ENCODE results near the gene MAN2A2.
"Not testable (repeated sequence)": the region's sequence is repeated elsewhere in the genome, so short reads cannot be mapped to it uniquely, and the experiment has no call there.

The MAN2A2 gene

DNA sequence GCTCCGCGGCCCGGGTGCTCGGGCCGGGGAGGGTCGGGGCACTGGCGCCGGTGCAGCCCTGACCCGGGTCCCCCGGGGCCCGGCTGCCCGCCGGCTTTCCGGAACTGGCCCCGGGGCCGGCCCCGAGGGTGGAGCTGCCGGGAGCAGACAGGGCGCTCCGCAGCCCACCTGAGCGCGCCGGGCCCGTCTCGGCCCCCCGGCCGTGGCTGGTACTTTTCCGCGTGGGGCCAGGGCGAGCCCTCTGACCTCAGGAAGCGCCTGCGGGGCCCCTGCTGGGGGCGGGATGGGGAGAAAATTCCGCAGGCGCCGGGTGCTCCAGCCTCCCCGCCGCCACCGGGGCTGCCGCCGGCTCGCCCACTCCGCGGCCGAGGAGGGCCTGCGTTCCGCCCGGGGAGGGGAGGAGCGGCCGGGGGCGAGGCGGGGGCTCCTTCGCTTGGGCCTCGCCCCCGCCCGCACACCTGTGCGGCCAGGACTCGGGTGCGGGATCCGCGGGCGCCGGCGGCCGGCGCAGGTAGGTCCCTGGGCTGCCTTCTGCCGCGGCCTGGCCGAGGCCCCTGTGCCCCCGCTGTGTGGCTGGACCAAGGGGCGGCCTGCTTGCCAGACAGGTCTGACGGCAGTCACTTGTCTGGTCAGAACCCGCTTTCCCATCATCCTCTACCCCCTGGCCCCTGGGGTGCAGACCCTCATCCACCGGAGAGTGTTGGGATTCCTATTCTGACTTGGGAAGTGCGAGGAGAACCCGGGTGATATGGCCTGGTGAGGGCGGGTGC, 31.2 kb upstream of the MAN2A2 start:
- DNase-seq = peak; percentile 37 to 52

DNA sequence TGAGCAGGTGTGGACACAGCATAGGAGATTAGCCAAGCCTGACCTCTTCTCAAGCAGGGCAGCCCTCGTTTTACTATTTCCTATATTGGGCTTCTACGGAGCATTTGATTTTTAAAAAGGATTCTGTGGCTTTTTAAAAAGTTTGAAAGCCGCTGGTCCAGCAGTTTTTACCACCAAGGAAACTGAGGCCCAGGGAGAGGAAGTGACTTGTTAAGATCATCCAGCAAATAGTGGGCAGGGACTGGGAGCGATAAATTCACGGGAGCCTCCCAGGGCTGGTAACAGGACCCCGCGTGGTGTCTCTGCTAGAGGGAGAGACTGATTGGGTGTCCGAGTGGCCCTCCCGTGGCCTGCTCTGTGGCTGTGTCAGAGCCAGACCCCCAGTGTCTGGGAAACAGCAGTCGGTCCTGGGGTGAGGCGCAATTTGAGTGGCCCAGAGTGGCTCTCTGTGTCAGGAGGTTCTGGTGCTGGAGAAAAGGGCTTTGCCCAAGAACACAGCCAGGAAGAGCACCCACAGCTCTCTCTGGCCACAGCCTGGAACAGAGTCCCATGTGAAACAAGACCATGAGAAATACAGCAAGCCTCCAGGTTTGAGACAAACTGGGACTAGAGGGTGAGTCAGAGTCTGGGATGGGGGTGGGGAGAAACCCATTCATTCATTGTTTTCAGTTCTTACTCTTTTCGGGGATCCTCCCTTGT, 30.5 kb upstream of the MAN2A2 start:
- peak; percentile 75 to 84 for DNase-seq

DNA sequence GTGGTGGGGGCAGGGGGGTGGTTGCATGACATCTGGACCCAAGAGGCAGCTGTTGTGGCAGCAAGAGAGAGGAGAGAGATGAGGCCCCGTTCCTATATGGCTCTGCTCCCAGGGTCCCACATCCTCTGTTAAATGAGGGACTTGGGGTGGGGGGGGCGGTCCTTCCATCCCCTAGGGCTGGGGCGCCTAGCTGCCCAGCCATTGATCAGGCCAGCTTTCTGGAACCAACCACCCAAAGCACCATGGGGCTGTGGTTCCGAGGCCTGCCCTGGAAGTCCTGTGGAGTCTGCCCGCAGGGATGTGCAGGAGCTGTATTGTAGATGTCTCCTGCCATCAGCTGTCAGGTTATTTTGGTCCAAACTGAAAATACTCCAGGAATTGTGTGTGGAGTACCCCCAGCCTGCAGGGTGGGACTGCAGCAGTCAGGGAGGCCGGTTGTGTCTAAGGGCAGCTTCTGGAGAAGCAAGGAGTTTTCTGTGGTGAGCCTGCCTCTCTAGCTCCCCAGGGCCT, 29.6 kb upstream of the MAN2A2 start:
- DNase-seq = no peak

DNA sequence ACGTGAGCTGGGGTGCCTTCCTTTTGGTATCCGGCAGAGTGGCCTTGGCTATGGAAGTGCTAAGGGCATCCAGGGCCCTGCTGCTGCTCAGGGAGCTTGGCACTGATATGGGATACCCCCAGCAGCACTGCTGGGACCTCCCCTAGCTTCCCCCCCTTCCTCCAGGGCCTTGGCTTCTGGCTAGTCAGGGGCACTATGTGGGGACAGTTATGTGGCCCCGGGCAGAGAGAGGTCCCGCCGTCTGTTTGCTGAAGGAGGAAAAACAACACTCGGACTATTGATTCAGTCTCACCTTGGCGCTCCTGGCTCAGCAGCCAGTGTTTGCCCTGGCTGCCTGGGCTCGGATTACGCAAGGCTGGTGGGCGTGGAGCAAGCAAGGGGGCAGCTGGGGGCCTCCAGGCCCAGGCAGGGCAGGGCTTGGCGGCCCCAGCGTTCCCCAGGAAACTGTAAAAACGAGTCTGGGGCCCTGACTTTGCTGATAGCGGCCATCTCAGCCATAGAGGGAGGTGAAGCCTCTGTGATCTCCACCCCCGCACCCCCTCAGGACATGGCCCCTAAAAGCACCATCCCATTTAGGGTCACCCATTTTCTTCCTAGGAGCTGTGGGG, 29.0 kb upstream of the MAN2A2 start:
- DNase-seq = no peak

DNA sequence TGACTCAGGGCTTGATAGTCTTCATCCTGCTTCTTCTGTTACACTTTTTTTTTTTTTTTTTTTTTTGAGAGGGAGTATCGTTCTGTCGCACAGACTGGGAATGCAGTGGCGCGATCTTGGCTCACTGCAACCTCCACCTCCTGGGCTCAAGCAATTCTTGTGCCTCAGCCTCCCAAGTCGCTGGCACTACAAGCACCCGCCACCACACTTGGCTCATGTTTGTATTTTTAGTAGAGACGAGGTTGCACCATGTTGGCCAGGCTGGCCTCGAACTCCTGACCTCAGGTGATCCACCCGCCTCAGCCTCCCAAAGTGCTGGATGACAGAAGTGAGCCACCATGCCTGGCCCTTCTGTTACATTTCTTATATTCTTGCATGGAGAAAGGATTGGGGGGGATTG, 28.1 kb upstream of the MAN2A2 start:
- not testable (repeated sequence) for DNase-seq

DNA sequence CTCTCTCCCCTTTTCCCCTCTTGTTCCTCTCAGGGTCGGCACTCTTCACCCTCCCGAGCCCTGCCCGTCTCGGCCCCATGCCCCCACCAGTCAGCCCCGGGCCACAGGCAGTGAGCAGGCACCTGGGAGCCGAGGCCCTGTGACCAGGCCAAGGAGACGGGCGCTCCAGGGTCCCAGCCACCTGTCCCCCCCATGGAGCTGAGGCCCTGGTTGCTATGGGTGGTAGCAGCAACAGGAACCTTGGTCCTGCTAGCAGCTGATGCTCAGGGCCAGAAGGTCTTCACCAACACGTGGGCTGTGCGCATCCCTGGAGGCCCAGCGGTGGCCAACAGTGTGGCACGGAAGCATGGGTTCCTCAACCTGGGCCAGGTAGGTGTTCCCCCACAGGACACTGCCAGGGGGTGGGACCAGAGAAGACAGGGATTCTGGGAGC, 27.5 kb upstream of the MAN2A2 start:
- DNase-seq = no peak

DNA sequence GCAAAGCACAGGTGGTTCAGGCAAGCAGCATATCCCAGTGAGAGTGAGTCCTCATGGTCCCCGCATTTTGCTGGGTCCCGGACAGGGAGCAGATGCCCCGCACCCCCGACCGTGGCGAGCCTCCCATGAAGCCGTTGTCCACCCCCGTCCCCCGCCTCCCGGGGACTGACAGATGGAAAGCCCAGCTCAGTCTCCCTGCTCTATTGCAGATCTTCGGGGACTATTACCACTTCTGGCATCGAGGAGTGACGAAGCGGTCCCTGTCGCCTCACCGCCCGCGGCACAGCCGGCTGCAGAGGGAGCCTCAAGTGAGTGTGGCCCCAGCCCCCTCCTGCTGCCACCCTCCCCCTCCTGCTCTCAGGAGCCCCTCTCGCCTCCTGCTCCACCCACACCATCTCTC, 27.1 kb upstream of the MAN2A2 start:
- DNase-seq = no peak

DNA sequence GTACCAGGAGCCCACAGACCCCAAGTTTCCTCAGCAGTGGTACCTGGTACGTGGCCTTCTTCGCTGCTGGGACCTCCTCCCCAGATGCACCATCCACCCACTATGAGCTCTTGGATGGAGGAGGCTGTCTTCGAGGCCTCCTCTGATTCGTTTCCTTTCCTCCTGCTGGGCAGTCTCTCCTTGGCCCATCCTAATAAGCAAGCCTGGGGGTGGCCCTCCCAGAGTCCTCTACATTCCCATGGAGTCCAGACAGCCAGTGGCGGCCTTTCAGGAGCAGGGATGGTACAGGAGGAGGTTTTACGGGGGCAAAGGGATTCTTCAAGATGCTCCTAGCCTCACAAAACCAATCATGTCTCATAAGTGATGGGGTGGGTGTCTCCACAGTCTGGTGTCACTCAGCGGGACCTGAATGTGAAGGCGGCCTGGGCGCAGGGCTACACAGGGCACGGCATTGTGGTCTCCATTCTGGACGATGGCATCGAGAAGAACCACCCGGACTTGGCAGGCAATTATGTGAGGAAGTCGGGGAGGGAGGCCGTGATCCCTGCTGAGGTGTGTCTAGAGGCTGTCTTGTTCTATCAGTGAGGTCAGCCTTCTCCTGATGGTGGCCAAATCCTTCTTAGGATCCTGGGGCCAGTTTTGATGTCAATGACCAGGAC, 26.5 kb upstream of the MAN2A2 start:
- no peak for DNase-seq

DNA sequence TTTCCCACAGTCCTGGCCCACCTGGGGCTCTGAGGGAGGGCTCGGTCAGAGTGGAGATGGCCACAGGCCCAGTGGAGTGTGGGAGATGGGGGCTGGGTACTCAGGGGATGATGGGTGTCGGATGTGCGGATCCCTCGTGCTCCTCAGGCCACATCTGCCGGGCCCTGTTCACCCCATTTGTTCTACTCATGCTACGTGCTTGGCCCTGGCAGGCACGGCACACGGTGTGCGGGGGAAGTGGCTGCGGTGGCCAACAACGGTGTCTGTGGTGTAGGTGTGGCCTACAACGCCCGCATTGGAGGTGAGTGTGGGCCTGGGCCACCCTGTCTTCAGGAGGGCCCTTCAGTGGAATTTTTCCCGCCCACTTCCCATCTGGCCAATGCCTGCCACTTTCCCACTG, 25.8 kb upstream of the MAN2A2 start:
- no peak for DNase-seq

DNA sequence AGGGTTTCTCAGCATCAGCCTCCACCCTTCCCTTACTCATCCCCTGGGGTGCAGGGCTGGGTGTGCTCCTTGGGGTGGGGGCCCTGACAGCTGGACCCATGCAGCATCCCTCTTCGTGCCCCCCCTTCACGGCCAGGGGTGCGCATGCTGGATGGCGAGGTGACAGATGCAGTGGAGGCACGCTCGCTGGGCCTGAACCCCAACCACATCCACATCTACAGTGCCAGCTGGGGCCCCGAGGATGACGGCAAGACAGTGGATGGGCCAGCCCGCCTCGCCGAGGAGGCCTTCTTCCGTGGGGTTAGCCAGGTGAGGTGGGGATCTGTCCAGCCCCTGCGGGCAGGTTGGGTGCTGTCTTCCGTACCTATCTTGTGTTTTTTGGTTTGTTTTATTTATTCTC, 25.1 kb upstream of the MAN2A2 start:
- no peak for DNase-seq

DNA sequence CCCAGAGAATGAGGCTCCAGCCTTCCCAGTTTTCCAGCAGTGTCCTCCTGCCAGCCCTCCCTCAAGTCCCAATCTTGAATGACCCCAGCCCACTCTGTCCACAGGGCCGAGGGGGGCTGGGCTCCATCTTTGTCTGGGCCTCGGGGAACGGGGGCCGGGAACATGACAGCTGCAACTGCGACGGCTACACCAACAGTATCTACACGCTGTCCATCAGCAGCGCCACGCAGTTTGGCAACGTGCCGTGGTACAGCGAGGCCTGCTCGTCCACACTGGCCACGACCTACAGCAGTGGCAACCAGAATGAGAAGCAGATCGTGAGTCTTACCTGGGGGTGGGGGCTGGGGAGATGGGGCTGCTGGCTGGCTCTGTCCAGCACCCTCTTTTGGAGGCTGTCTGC, 24.4 kb upstream of the MAN2A2 start:
- no peak for DNase-seq

DNA sequence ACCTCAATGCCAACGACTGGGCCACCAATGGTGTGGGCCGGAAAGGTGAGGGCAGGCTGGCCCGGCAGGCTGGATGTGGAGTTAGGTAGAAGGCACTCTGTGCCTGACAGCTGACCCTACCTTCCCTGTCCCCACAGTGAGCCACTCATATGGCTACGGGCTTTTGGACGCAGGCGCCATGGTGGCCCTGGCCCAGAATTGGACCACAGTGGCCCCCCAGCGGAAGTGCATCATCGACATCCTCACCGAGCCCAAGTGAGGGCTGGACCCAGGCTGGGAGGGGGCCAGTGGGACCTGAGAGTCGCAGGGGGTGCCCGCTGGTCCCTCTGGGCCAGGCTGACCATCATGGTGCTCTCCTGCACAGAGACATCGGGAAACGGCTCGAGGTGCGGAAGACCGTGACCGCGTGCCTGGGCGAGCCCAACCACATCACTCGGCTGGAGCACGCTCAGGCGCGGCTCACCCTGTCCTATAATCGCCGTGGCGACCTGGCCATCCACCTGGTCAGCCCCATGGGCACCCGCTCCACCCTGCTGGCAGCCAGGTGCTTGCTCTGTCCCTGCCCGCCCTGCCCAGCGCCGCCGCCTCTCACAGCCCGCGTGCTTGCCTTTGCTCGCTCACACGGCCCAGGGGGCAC, 23.3 kb upstream of the MAN2A2 start:
- no peak for DNase-seq

DNA sequence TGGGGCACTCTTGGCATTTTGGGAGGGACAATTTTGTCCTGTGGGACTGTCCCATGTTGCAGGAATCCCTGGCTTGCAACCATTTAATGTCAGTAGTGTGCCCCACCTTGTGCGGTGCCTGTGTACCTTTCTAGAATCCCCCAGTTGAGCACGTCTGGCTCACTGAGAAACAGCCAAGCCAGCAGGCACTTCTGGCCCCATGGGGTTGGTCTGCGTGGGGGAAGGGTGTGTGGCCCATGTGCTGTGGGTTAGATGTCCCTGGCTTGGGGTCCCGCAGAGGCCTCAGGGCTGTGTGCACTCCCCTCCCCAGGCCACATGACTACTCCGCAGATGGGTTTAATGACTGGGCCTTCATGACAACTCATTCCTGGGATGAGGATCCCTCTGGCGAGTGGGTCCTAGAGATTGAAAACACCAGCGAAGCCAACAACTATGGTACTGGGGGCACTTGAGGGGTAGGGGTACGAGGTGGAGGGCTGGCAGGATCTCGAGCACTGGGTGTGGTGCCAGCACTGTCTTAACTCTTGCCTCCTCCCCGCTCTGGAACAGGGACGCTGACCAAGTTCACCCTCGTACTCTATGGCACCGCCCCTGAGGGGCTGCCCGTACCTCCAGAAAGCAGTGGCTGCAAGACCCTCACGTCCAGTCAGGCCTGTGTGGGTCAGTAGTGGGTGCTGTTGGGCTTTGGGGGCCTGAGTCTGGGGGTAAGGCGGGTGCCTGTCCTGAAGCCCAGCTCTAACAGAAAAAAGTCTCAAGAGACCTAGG, 22.5 kb upstream of the MAN2A2 start:
- DNase-seq = no peak

DNA sequence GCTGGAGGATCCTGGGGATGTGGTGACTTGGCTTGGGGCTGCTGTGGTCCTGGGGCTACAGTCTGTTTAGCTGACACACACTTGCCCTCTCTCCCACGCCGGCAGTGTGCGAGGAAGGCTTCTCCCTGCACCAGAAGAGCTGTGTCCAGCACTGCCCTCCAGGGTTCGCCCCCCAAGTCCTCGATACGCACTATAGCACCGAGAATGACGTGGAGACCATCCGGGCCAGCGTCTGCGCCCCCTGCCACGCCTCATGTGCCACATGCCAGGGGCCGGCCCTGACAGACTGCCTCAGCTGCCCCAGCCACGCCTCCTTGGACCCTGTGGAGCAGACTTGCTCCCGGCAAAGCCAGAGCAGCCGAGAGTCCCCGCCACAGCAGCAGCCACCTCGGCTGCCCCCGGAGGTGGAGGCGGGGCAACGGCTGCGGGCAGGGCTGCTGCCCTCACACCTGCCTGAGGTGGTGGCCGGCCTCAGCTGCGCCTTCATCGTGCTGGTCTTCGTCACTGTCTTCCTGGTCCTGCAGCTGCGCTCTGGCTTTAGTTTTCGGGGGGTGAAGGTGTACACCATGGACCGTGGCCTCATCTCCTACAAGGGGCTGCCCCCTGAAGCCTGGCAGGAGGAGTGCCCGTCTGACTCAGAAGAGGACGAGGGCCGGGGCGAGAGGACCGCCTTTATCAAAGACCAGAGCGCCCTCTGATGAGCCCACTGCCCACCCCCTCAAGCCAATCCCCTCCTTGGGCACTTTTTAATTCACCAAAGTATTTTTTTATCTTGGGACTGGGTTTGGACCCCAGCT, 21.7 kb upstream of the MAN2A2 start:
- no peak for DNase-seq

DNA sequence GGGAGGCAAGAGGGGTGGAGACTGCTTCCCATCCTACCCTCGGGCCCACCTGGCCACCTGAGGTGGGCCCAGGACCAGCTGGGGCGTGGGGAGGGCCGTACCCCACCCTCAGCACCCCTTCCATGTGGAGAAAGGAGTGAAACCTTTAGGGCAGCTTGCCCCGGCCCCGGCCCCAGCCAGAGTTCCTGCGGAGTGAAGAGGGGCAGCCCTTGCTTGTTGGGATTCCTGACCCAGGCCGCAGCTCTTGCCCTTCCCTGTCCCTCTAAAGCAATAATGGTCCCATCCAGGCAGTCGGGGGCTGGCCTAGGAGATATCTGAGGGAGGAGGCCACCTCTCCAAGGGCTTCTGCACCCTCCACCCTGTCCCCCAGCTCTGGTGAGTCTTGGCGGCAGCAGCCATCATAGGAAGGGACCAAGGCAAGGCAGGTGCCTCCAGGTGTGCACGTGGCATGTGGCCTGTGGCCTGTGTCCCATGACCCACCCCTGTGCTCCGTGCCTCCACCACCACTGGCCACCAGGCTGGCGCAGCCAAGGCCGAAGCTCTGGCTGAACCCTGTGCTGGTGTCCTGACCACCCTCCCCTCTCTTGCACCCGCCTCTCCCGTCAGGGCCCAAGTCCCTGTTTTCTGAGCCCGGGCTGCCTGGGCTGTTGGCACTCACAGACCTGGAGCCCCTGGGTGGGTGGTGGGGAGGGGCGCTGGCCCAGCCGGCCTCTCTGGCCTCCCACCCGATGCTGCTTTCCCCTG, 21.0 kb upstream of the MAN2A2 start:
- DNase-seq = no peak

DNA sequence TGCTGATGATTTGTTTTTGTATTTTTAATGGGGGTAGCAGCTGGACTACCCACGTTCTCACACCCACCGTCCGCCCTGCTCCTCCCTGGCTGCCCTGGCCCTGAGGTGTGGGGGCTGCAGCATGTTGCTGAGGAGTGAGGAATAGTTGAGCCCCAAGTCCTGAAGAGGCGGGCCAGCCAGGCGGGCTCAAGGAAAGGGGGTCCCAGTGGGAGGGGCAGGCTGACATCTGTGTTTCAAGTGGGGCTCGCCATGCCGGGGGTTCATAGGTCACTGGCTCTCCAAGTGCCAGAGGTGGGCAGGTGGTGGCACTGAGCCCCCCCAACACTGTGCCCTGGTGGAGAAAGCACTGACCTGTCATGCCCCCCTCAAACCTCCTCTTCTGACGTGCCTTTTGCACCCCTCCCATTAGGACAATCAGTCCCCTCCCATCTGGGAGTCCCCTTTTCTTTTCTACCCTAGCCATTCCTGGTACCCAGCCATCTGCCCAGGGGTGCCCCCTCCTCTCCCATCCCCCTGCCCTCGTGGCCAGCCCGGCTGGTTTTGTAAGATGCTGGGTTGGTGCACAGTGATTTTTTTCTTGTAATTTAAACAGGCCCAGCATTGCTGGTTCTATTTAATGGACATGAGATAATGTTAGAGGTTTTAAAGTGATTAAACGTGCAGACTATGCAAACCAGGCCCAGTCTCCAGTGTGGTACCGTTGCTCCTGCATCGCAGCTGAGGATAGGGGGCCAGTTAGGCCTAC, 20.1 kb upstream of the MAN2A2 start:
- DNase-seq = no peak

DNA sequence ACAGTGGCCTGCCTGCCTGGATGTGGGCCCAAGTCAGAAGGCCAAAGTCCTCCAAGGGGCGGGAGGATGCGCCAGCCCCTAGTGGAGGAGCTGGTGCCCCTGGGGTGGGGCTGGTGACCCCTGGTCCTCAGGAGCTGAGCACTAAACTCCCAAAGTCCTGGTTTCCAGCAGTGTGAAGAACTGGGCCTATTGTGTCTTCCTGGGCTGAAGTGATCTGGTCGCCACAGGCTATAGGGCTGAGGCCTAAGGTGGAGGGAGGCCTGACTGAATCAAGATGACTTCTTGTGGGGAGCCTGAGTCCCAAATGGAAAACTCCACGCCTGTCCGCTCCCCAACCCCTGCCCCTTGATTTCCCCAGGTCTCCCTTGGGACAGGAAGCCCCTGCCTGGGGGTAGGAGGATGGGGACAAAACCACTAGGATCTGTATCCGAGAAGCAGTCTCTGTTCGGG, 19.6 kb upstream of the MAN2A2 start:
- DNase-seq = peak in 1 of 2 experiments; percentile 36

DNA sequence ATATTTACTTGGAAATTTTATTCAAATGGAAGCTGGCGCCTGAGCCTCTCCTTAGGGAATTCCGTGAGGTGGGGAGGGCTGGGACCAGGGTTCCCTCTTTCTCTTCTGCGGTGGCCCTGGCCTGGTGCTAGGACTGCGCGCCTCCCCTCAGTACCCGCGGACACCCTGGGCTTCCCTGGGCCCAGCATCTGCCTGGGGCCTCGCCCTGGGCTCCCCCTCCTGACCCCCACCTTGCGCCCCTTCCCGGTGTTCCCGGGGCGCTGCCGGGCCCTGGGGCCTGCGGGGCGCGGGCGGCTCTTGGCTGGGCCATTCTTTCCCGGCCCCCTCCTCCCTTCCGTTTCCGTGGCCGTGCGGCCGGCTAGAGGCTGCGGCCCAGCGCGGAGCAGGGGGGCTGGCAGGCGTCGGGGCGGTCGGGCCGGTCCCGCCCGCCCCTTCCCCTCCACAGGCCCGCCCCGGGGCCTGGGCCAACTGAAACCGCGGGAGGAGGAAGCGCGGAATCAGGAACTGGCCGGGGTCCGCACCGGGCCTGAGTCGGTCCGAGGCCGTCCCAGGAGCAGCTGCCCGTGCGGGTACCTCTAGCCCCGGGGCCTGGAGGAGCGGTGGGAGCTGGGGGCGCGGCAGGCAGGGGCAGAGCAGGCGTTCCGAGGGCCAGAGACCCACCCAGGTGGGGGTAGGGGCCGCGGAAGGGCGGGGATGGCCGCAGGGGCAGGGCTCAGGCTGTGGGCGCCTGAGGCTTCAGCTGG, 19.0 kb upstream of the MAN2A2 start, which contains the start of gene FES:
FES (plus strand) TSS at position 529 of the 743 bp plus-strand sequence. CDS start 542 bp downstream, outside the sequence.
- DNase-seq = peak; percentile 35 to 48
